HG02642 (cell line): Measurements from ENCODE around the gene TASP1.
"Not testable (repeated sequence)": the region's sequence is repeated elsewhere in the genome, so short reads cannot be mapped to it uniquely, and the experiment has no call there.

Source experiments
- ATAC-seq: cut with Tn5 transposase; IDR thresholded peaks from one replicate; pipeline ENCODE4 v1.9.1; 2021; ENCODE audit warnings: mild to moderate bottlenecking; ENCODE audit not compliant: unreplicated experiment, poor library complexity

TASP1 gene

GRCh38 chr20:13650474-13650873, 11.7 kb upstream of the TASP1 start:
- ATAC-seq = no peak

GRCh38 chr20:13648291-13649228, 9.8 kb upstream of the TASP1 start:
- no peak for ATAC-seq

- no peak for ATAC-seq
Observed at GRCh38 chr20:13644010-13644409, 5.3 kb upstream of the TASP1 start.

GRCh38 chr20:13639150-13639497, 392 bp upstream of the TASP1 start:
- ATAC-seq = no peak

- no peak for ATAC-seq
Observed at GRCh38 chr20:13638162-13638495, 603 bp downstream of the TASP1 start.

- no peak for ATAC-seq
Observed at GRCh38 chr20:13632431-13632830, 6.3 kb downstream of the TASP1 start.

- ATAC-seq = not testable (repeated sequence)
Observed at GRCh38 chr20:13627525-13627924, 11.2 kb downstream of the TASP1 start.

- no peak for ATAC-seq
Observed at GRCh38 chr20:13626724-13627123, 12.0 kb downstream of the TASP1 start.

GRCh38 chr20:13625304-13625979, 13.3 kb downstream of the TASP1 start:
- ATAC-seq = no peak

- not testable (repeated sequence) for ATAC-seq
Observed at GRCh38 chr20:13619415-13619814, 19.3 kb downstream of the TASP1 start.

GRCh38 chr20:13618456-13618855, 20.3 kb downstream of the TASP1 start:
- ATAC-seq = not testable (repeated sequence)

- ATAC-seq = not testable (repeated sequence)
Observed at GRCh38 chr20:13617585-13617984, 21.1 kb downstream of the TASP1 start.

GRCh38 chr20:13616713-13617112, 22.0 kb downstream of the TASP1 start:
- not testable (repeated sequence) for ATAC-seq

- no peak for ATAC-seq
Observed at GRCh38 chr20:13613917-13614316, 24.8 kb downstream of the TASP1 start.

- ATAC-seq = no peak
Observed at GRCh38 chr20:13611611-13612125, 27.1 kb downstream of the TASP1 start.

- ATAC-seq = no peak
Observed at GRCh38 chr20:13610184-13610583, 28.5 kb downstream of the TASP1 start.

- no peak for ATAC-seq
Observed at GRCh38 chr20:13608066-13608465, 30.7 kb downstream of the TASP1 start.

GRCh38 chr20:13593423-13593822, 45.3 kb downstream of the TASP1 start:
- ATAC-seq = not testable (repeated sequence)

GRCh38 chr20:13588049-13588448, 50.7 kb downstream of the TASP1 start:
- ATAC-seq = no peak

GRCh38 chr20:13587370-13587769, 51.4 kb downstream of the TASP1 start:
- no peak for ATAC-seq

- no peak for ATAC-seq
Observed at GRCh38 chr20:13586133-13586532, 52.6 kb downstream of the TASP1 start.
